Measurements from ENCODE around the gene KRTAP4-11. TPM values are rescaled to one million over a fixed set of nuclear protein-coding genes. Genes with fewer than 3 reads are reported as not detected.

Gene KRTAP4-11
- total RNA-seq, 1 experiment from 2014 or later: not detected

DNA sequence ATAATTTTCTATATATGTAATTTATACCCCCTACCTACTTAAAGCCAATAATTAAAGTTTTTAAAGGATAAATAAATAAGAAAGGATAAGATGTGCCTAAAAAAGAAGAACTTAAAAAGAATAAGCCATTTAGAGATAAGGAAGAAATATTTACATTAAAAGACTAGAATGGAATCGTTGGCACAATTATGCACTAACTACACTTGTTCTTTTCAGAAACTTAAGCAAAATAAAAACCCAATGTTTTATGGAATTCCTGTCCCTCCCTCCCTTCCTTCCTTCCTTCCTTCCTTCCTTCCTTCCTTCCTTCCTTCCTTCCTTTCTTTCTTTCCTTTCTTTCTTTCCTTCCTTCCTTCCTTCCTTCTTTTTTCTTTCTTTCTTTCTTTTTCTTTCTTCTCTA lies 26.7 kb upstream of the KRTAP4-11 start:
- Histone ChIP-seq H3K4me1 (ENCODE audit: control insufficient read depth, insufficient read depth, low read length) (no peaks in the 10 kb centered on the region), H3K9me3 (ENCODE audit: control insufficient read depth, insufficient read depth, low read depth, low read length) (no peaks in the 10 kb centered on the region), H3K27ac (ENCODE audit: low read length) (no peak overlapping the region), H3K36me3 (ENCODE audit: control insufficient read depth, insufficient read depth, low read length) (no peaks in the 10 kb centered on the region), H3K4me3 (ENCODE audit: low read depth in 2 of 2, low read length in 2 of 2) (no peak overlapping the region), H3K27me3 (ENCODE audit: control insufficient read depth, insufficient read depth, low read length) (no peaks in the 10 kb centered on the region)
- intact Hi-C loops (cut with micrococcal nuclease; ENCODE audit: unreplicated experiment): no loop called here
- in situ Hi-C loops (cut with HindIII; ENCODE audit: low pct_unique_long_range_greater_than_20kb, low sequenced_read_pairs): no loop called here
- ChIA-PET CTCF (no interaction called here), POLR2A (no interaction called here)
- DNase-seq (ENCODE audit: low read depth, low spot score): no peak
- BruUV-seq (replicated peaks): no TSS peak
- TF ChIP-seq, protein P1, sequence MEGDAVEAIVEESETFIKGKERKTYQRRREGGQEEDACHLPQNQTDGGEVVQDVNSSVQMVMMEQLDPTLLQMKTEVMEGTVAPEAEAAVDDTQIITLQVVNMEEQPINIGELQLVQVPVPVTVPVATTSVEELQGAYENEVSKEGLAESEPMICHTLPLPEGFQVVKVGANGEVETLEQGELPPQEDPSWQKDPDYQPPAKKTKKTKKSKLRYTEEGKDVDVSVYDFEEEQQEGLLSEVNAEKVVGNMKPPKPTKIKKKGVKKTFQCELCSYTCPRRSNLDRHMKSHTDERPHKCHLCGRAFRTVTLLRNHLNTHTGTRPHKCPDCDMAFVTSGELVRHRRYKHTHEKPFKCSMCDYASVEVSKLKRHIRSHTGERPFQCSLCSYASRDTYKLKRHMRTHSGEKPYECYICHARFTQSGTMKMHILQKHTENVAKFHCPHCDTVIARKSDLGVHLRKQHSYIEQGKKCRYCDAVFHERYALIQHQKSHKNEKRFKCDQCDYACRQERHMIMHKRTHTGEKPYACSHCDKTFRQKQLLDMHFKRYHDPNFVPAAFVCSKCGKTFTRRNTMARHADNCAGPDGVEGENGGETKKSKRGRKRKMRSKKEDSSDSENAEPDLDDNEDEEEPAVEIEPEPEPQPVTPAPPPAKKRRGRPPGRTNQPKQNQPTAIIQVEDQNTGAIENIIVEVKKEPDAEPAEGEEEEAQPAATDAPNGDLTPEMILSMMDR (IDR thresholded peaks at IDR 0.05): no peak
- no peak for TF ChIP-seq SIN3A (IDR thresholded peaks at IDR 0.05; ENCODE audit: borderline replicate concordance, insufficient read depth, low read depth, low read length)
- TF ChIP-seq TCF7L2 (IDR thresholded peaks at IDR 0.05; ENCODE audit: low read depth, low read length): no peak
- TF ChIP-seq POLR2AphosphoS5 (IDR thresholded peaks at IDR 0.05; ENCODE audit: low read depth, low read length): no peak
- TF ChIP-seq, protein P2, sequence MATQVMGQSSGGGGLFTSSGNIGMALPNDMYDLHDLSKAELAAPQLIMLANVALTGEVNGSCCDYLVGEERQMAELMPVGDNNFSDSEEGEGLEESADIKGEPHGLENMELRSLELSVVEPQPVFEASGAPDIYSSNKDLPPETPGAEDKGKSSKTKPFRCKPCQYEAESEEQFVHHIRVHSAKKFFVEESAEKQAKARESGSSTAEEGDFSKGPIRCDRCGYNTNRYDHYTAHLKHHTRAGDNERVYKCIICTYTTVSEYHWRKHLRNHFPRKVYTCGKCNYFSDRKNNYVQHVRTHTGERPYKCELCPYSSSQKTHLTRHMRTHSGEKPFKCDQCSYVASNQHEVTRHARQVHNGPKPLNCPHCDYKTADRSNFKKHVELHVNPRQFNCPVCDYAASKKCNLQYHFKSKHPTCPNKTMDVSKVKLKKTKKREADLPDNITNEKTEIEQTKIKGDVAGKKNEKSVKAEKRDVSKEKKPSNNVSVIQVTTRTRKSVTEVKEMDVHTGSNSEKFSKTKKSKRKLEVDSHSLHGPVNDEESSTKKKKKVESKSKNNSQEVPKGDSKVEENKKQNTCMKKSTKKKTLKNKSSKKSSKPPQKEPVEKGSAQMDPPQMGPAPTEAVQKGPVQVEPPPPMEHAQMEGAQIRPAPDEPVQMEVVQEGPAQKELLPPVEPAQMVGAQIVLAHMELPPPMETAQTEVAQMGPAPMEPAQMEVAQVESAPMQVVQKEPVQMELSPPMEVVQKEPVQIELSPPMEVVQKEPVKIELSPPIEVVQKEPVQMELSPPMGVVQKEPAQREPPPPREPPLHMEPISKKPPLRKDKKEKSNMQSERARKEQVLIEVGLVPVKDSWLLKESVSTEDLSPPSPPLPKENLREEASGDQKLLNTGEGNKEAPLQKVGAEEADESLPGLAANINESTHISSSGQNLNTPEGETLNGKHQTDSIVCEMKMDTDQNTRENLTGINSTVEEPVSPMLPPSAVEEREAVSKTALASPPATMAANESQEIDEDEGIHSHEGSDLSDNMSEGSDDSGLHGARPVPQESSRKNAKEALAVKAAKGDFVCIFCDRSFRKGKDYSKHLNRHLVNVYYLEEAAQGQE (IDR thresholded peaks at IDR 0.05; ENCODE audit: insufficient read depth in 1 of 2, low read depth in 2 of 2, low read length in 1 of 2): no peak
- no peak for ATAC-seq

GRCh38 chr17:41141361-41141760 lies 23.2 kb upstream of the KRTAP4-11 start:
- intact Hi-C loops (cut with micrococcal nuclease; ENCODE audit: unreplicated experiment): no loop called here
- ATAC-seq (no peak), DNase-seq (ENCODE audit: low read depth, low spot score) (no peak)
- Histone ChIP-seq H3K9me3 (ENCODE audit: control insufficient read depth, insufficient read depth, low read depth, low read length) (no peaks in the 10 kb centered on the region), H3K27ac (ENCODE audit: low read length) (no peak overlapping the region), H3K27me3 (ENCODE audit: control insufficient read depth, insufficient read depth, low read length) (no peaks in the 10 kb centered on the region), H3K36me3 (ENCODE audit: control insufficient read depth, insufficient read depth, low read length) (no peaks in the 10 kb centered on the region), H3K4me3 (ENCODE audit: low read depth in 2 of 2, low read length in 2 of 2) (no peak overlapping the region), H3K4me1 (ENCODE audit: control insufficient read depth, insufficient read depth, low read length) (no peaks in the 10 kb centered on the region)
- ChIA-PET CTCF (no interaction called here), POLR2A (no interaction called here)
- no TSS peak for BruUV-seq (replicated peaks)
- TF ChIP-seq SIN3A (IDR thresholded peaks at IDR 0.05; ENCODE audit: borderline replicate concordance, insufficient read depth, low read depth, low read length) (no peak), POLR2AphosphoS5 (IDR thresholded peaks at IDR 0.05; ENCODE audit: low read depth, low read length) (no peak), TCF7L2 (IDR thresholded peaks at IDR 0.05; ENCODE audit: low read depth, low read length) (no peak)
- TF ChIP-seq, protein P1 (IDR thresholded peaks at IDR 0.05): no peak
- TF ChIP-seq, protein P2 (IDR thresholded peaks at IDR 0.05; ENCODE audit: insufficient read depth in 1 of 2, low read depth in 2 of 2, low read length in 1 of 2): no peak
- in situ Hi-C loops (cut with HindIII; ENCODE audit: low pct_unique_long_range_greater_than_20kb, low sequenced_read_pairs): no loop called here

Data from Panc1 (cell line).